ENCODE measurements around the gene CHDH.

Gene CHDH

DNA sequence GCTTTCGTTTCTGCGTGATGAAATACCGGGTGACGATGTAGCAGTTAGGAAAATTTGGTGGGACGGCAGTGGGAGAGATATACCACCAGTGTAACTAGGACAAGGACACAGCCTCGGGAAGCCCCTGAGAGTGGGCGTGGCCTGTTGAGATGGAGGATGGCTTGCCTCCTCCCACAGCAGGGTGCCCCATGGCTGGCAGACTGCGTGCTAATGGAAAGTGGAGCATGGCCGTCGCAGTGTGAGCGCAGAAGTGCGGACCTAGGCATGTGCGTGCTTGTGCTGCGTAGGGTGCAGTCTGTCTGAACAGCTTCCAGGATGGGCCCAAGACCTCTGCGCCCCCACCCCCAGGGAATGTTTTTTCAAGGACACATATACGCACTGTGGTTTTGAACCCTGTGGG is 56.8 kb downstream of the CHDH start:
- DNase-seq = no peak

DNA sequence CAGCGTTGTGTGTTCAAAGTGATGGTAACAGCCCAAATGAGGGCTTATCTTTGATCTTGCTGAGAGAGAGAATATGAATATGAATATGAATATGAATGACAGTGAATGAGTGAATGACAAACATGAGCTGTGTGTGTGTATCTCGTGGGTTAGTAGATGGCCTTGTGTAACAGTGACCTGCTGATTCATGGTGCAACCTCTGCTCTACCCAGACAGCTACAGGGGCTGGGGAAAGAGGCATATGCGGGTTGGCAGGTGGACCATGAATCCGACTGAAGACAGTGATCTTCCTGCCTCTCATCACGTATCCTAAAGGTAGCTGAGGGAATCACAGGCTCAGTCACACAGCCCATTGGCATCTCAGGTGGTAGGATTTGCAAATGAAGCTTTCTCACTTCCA is 58.2 kb downstream of the CHDH start:
- DNase-seq = no peak

DNA sequence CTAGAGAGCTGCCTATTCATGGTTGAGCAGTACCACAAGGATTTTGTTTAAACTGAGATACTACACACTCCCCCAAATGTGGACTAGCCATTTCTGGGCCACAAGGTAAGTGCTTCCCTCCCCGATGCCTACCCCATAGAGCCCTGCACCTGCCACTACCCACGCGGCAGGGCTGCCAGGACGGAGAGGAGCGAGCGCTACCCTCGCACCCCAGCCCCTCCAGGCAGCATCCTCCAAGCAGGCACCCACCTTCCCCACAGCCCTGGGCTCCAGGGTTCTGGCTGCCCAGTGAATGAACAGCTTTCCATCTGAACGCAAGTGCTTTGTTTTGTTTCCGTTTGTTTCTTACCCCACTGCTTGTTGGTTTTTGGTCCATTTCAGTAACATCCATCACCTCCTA is 59.2 kb downstream of the CHDH start:
- no peak for DNase-seq

DNA sequence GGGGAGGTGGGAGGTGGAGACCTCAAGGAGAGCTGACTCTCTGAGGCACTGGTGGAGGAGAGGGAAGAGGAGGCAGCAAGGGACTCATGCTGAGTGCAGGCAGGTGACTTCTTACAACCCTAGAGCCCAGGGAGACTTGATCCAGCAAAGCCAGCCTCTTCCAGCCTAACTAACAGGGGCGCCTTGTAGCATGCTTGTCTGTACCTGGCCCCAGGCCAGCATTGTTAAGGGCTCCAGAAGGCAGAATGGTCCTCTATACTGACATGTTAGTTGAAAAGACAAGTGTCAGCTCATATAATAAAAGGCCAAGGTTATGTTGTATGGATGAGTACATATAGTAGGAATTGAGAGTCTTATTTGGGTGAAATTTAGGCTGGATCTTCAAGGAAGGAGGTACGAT is 65.4 kb downstream of the CHDH start:
- DNase-seq = no peak

DNA sequence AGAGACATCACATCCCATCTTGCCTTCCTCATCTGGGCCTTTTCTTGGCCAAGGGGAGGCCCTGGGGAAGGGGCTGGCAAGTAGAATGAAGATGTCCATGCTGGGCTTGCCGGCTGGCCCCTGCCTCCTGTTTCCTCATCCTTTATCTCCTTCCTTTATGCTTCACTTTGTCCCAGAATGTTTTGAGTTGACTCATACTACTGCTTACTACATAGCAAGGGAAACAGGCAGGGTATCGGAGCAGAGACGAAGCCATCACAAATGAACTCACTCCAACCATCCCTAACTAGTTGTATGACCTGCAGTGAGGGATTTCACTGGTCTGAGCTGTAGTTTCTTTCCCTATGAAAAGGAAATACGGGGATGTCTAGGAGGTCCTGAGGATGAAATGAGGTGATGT is 66.0 kb downstream of the CHDH start:
- no peak for DNase-seq

DNA sequence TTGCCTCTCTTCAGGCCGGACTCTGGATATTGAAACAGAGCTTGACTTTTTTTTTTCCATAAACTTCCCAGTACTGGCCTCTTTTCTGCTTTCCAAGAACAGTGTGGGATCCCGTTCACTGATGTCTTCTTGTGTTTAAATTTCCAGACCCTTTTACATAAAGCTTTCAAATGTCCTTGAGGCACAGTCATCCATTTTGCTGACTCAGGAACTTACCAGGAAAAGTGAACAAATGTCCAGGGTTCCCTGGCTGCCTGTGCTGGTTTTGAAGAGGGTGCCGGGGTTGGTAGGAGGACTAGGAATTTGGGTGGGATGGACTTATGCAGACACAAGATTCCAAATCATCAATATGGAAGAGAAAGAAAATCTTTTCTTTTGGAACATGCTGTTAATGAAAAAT is 68.1 kb downstream of the CHDH start:
- DNase-seq = no peak

DNA sequence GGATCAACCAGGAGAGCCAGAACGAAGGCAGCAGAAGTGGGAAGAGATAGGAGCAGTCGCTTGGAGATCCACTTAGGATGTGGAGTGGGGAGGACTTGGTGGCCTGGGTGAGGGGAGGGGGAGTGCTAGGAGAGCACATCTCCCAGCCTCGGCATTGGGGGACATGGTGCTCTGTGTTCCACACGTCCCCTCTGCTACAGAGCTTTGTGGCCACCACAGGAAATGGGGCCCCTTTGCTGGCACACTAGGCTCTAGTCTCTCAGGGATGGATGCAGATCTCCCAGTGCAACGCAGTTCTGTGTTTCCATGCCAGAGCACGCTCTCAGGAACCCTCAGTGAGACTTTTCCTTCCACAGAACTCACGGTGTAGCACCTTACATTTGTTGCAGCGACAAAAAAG is 68.8 kb downstream of the CHDH start:
- DNase-seq = no peak

DNA sequence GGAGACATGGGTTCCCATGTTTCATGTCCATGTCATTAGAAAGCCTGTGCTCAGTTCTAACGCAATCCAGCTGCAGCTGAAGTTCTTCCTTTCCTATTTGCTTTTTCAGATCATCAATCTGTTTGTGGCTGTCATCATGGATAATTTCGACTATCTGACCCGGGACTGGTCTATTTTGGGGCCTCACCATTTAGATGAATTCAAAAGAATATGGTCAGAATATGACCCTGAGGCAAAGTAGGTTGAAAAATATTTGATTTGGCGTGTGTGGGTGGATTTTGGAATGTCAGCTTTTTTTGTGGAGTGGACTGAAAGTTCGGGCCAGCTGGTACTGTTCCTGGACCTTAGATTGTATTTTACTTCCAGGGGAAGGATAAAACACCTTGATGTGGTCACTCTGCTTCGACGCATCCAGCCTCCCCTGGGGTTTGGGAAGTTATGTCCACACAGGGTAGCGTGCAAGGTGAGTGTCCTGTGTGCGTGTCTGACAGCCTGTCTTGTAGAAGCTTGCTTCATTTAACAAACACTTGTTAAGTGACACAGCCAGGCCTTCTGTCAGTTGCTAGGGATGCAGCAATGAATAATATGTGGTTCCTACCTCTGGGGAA is 69.6 kb downstream of the CHDH start:
- no peak for DNase-seq

DNA sequence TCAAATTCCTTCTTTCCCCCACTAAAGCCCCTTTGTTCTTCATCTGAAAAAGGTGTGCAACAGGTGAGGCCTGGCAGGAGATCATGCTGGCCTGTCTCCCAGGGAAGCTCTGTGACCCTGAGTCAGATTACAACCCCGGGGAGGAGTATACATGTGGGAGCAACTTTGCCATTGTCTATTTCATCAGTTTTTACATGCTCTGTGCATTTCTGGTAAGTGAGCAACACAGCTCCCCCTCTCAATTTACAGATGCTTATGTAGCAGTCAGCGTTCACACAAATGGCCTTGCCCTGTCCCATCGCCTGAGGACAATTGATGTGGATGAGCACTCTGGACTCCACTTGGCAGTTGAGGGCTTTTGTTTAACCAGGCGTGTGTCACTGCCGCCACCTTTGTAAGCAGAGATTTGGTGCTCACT is 70.4 kb downstream of the CHDH start:
- no peak for DNase-seq

DNA sequence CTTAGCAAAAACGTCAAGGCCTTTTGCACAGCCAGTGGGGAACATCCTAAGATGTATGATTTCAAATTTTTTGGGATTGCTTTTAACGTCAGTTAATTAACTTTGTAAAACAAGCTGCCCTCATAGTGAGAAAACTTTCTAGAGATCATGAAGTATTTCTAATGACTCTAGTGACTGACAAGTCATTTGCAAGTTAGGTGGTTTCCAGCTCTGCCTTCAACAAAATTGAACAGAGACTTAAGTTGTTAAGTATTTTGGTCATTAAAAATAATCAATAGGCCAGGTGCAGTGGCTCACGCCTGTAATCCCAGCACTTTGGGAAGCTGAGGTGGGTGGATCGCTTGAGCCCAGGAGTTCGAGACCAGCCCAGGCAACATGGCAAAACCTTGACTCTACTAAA is 71.2 kb downstream of the CHDH start:
- DNase-seq = no peak

DNA sequence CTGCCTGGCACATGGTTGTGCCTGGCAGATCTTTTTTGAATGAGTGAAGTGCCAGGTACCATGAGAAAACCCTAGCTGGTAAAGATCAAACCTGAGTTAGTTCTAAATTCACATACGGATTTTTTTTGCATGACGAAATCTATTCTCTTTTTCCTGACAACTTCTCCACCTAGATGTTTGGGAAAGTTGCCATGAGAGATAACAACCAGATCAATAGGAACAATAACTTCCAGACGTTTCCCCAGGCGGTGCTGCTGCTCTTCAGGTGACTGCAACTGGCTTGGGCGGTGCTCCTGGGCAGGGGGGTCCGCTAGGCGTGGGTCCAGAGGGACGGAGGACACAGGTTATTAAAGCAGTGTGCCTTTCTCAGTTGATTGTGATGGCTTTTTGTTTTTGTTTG is 71.8 kb downstream of the CHDH start:
- no peak for DNase-seq

DNA sequence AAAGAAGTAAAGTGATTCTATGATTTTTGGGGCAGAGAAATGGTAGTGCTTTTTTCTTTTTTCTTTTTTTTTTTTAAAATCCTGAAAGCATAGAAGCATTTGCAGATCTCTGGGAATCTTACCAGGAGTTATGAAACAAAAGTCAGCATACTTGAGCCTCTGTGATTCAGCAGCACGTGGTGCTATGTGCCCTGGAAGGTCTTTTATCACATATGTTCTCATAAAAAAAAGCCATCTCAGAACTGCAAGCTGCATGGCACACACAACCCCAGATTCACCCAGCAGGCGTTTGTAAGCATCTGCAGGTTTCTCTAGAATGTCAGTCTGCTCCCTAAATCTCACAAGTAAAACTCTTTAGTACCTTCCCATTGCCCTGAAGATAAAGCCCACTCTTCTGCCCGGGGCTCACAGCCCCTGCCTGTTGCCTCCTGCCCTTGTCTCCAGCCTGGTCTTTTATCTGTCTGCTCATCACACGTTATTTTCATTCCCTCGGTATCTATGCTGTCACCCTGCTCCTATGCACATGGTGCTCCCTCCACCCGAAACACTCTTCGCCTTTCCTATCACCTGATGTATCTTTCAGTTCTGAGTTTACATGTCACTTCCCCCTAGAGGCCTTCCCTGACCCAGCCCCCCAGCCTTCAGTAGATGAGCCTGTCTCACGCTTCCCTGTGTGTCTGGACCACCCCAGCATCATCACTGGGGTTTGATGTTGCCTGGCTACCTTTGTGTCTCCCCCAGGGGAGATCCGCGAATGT is 72.4 kb downstream of the CHDH start:
- no peak for DNase-seq

DNA sequence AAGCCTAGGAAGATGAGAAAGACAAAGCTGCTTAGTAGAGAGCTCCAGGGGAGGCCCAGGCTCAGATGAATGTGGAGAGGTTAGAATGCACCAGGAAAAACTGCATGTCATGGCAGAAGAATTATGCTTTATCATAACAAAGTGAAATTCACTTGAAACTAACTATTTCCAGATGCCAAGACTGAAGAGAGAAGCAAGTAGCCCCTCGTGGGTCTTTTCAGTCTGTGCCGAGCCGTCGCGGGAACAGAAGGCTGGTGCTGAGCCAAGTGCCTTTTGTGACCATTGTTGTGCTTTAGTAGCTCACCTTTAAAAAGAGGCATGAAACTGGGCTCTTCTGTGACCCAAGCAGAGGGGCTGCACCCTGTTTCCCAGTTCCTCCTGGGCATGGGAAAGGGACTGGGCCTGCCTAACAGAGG is 73.2 kb downstream of the CHDH start:
- DNase-seq = no peak

DNA sequence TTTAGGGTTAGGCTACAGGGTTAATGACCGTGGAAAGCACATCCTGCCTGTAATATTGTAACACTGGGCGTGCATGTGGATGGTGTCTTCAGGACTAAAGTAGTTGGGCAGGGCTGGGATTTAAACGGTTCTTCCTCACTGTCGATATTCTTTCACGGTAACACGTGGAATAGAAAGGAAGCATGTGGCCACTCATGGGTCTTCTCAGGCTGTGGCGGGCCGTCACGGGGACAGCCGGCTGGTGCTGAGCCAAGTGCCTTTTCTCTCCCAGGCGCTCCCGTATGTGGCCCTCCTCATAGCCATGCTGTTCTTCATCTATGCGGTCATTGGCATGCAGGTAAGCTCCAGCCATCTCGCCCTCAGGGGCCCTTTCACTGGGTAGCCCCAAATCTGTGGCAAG is 73.7 kb downstream of the CHDH start:
- DNase-seq = no peak

DNA sequence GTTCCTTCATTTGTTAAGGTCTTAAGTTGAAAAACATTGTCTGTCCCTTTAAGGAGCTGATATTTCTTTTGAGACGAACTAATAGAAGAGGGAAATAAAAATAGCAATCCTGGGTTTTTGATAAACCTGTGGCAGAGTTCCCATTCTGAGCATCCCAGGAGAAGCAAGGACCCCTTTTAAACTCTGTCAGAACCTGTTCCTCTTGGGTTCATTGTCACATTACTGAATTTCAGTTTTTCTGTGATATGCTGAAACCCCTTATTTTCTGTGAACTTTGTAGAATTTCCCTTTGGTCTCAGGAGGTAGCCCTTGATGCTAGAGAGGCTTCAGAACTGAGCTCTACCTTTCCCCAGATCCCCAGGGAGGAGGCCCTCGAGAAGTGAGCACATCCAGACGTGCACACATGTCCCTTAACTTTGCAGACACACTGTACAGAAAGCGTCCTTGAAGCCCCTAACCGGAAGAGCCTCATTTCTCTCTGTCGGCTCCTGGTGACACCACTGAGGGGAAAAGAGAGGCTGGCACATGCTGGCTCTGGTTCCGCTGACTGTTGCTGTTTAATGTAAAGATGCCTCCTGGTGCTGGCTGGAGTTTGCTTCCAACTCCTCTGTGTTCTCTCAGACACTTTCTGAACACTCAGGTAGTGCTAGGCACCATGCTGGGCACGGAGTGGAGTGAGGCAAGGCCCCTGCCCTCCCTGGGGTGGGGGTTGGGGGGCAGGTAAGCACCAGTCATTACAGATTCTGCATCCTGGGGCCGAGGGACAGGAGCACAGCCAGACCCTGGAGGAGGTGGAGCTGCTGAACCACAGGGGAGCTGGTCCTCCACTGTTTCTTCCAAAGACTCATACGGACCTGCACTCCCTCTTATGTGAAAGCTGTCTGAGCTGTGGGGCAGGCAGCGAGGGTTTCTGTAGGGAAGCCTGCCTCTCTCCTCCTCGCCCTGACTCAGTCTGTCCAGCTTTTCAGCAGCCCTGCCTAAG is 77.5 kb downstream of the CHDH start:
- DNase-seq = no peak

DNA sequence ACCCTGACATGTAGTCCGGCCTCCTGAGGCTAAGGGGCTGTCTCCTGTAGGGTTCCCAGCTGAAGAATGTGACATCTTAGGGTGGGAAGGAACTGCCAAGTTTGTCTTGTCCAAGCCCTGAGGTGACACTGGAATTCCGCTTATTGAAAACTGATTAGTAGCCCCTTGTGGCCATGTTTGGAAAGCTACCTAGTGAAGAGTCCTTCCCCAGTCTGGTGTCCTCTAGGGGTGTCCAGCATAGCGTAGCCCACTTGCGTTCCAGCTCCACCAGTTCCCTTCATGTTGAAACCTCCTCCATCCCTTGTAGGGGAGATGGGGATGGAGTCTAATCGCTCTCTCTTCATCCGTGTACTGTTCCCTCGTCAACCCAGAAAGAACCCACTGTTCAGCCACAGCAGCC is 79.5 kb downstream of the CHDH start:
- no peak for DNase-seq

DNA sequence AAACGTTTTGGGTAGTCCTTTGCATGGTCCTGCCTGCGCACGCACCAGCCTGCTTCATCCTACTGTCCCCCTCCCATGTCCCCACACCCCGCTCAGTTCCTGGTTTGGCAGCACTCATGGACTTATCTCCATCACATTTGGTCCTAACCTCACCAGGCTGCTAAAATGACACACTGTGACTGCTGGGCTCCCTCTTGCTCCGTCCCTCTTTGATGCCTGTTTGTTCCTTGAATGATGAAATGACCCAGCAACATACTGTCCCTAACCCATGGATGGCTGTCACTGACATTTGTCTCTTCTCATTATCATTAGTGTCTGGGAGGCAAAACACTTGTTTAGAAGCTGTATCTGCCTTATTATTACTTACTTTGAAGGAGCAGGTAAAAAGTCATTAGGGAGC is 80.5 kb downstream of the CHDH start:
- DNase-seq = no peak

DNA sequence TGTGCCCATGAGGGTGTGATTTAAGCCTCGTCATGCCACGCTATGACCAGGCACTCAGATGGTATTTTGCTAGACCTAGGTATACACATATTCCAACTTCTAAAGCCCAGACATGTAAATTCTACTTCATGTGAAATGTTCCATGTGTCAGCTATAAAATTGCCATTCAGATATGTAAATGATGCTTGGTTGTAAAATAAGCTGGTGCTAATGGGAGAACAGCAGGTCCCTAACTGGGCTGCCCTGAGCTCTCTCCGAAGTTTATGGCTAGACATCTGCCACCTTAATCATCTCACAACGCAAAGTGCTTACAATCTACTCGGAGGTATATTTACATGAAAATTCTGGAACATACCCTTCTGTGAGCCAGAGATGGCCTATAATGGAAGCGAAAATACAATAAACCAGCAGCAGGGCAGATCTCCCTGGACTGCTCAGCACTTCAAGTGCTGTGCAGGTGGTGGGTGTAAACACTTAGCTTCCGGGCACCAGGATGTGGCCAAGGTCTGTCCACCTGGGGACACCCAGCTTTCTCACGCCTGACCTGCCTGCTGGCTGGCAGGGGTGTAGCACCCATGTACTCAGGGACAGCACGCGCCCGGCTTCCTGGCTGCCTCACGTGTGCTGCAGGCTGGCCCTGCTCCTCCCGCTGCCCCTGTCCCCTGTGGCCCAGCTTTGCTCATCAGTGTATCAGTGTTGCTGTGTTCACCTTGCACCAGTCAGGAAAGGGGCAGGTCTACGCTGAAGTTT is 82.0 kb downstream of the CHDH start:
- no peak for DNase-seq

DNA sequence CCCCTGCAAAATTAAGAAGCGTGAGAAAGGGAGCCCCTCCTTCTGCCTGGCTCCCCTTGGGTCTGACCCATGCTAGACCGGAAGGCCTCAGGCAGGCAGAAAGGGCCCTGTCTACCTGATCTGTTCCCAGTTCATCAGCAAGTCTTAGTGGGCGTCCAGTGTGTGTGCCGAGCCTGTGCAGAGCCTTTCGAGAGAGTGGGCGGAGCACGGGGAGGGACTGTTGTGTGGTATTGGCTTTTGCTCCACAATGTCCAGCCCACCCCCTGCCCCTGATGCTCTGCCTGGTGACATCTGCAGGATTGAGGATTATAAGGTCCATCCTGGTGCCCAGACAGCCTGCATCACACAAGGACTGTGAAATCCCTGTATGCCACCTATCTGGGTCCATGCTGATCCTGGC is 82.9 kb downstream of the CHDH start:
- no peak for DNase-seq
